PFSK-1 (cell line): ENCODE results near the gene ATP7A.

Experiments used
- FOXP2 ChIP-seq: optimal IDR thresholded peaks from 2 replicates; pipeline ENCODE3; 2011; ENCODE audit warnings: borderline replicate concordance, control low read depth, inconsistent platforms; ENCODE audit not compliant: insufficient read depth; ENCODE audit errors: extremely low read length, extremely low read depth
- SIN3A ChIP-seq: IDR thresholded peaks from 2 replicates; pipeline ENCODE4 v1.6.1; 2012; ENCODE audit warnings: mild to moderate bottlenecking, low read length, moderate library complexity, borderline replicate concordance; ENCODE audit not compliant: insufficient read depth
- TAF1 ChIP-seq: IDR thresholded peaks from 2 replicates; pipeline ENCODE4 v1.6.1; 2012; ENCODE audit warnings: low read length, control low read depth, borderline replicate concordance; ENCODE audit not compliant: insufficient read depth

- TF ChIP-seq TAF1 (no peak), FOXP2 (no peak), SIN3A (no peak)
Observed at GRCh38 chrX:77936299-77936698, 25.8 kb downstream of the ATP7A start.
